ENCODE data around the gene SPDYE16. TPM values are rescaled to one million over a fixed set of nuclear protein-coding genes. Genes with fewer than 3 reads are reported as not detected.
"Not testable (repeated sequence)": the region's sequence is repeated elsewhere in the genome, so short reads cannot be mapped to it uniquely, and the experiment has no call there.

The SPDYE16 gene
- total RNA-seq, 2 experiments from 2014 or later, result 0.18 to 0.25 TPM

- H3K36me3 Mint-ChIP-seq (ENCODE audit: low read depth); H3K4me3 Mint-ChIP-seq; CTCF ChIA-PET; H3K4me1 Mint-ChIP-seq; POLR2A ChIA-PET; H3K27ac Mint-ChIP-seq; H3K9me3 Mint-ChIP-seq; DNase-seq; H3K27me3 Mint-ChIP-seq: not testable (repeated sequence)
Measured at GRCh38 chr7:76504351-76505167, 38.5 kb downstream of the SPDYE16 start.

GRCh38 chr7:76503244-76503643 is 39.9 kb downstream of the SPDYE16 start:
- H3K4me1 Mint-ChIP-seq; CTCF ChIA-PET; H3K4me3 Mint-ChIP-seq; DNase-seq; POLR2A ChIA-PET; H3K27me3 Mint-ChIP-seq; H3K27ac Mint-ChIP-seq; H3K36me3 Mint-ChIP-seq (ENCODE audit: low read depth); H3K9me3 Mint-ChIP-seq: not testable (repeated sequence)

- H3K4me1 Mint-ChIP-seq; H3K27ac Mint-ChIP-seq; DNase-seq; H3K27me3 Mint-ChIP-seq; POLR2A ChIA-PET; H3K9me3 Mint-ChIP-seq; H3K36me3 Mint-ChIP-seq (ENCODE audit: low read depth); CTCF ChIA-PET; H3K4me3 Mint-ChIP-seq: not testable (repeated sequence)
Measured at GRCh38 chr7:76502836-76503235, 40.3 kb downstream of the SPDYE16 start.

GRCh38 chr7:76502224-76502623 is 40.9 kb downstream of the SPDYE16 start:
- H3K36me3 Mint-ChIP-seq (ENCODE audit: low read depth); H3K4me1 Mint-ChIP-seq; POLR2A ChIA-PET; CTCF ChIA-PET; H3K27ac Mint-ChIP-seq; H3K9me3 Mint-ChIP-seq; DNase-seq; H3K4me3 Mint-ChIP-seq; H3K27me3 Mint-ChIP-seq: not testable (repeated sequence)

- H3K27ac Mint-ChIP-seq; H3K9me3 Mint-ChIP-seq; CTCF ChIA-PET; H3K36me3 Mint-ChIP-seq (ENCODE audit: low read depth); POLR2A ChIA-PET; H3K4me3 Mint-ChIP-seq; DNase-seq; H3K4me1 Mint-ChIP-seq; H3K27me3 Mint-ChIP-seq: not testable (repeated sequence)
Measured at GRCh38 chr7:76499924-76500241, 43.2 kb downstream of the SPDYE16 start.

- CTCF ChIA-PET; H3K36me3 Mint-ChIP-seq (ENCODE audit: low read depth); POLR2A ChIA-PET; H3K27ac Mint-ChIP-seq; H3K27me3 Mint-ChIP-seq; H3K4me3 Mint-ChIP-seq; H3K4me1 Mint-ChIP-seq; H3K9me3 Mint-ChIP-seq; DNase-seq: not testable (repeated sequence)
Measured at GRCh38 chr7:76499201-76499923, 43.7 kb downstream of the SPDYE16 start.

GRCh38 chr7:76498583-76499200 is 44.4 kb downstream of the SPDYE16 start:
- H3K27me3 Mint-ChIP-seq; H3K27ac Mint-ChIP-seq; H3K9me3 Mint-ChIP-seq; DNase-seq; H3K4me1 Mint-ChIP-seq; H3K4me3 Mint-ChIP-seq; CTCF ChIA-PET; H3K36me3 Mint-ChIP-seq (ENCODE audit: low read depth); POLR2A ChIA-PET: not testable (repeated sequence)

- CTCF ChIA-PET; H3K4me1 Mint-ChIP-seq; H3K36me3 Mint-ChIP-seq (ENCODE audit: low read depth); H3K4me3 Mint-ChIP-seq; DNase-seq; H3K27ac Mint-ChIP-seq; POLR2A ChIA-PET; H3K9me3 Mint-ChIP-seq; H3K27me3 Mint-ChIP-seq: not testable (repeated sequence)
Measured at GRCh38 chr7:76497918-76498582, 45.0 kb downstream of the SPDYE16 start.

- POLR2A ChIA-PET; H3K9me3 Mint-ChIP-seq; CTCF ChIA-PET; H3K36me3 Mint-ChIP-seq (ENCODE audit: low read depth); H3K27me3 Mint-ChIP-seq; DNase-seq; H3K27ac Mint-ChIP-seq; H3K4me1 Mint-ChIP-seq; H3K4me3 Mint-ChIP-seq: not testable (repeated sequence)
Measured at GRCh38 chr7:76495717-76496116, 47.4 kb downstream of the SPDYE16 start.

- H3K9me3 Mint-ChIP-seq; CTCF ChIA-PET; DNase-seq; H3K36me3 Mint-ChIP-seq (ENCODE audit: low read depth); H3K4me3 Mint-ChIP-seq; H3K27ac Mint-ChIP-seq; H3K27me3 Mint-ChIP-seq; H3K4me1 Mint-ChIP-seq; POLR2A ChIA-PET: not testable (repeated sequence)
Measured at GRCh38 chr7:76492139-76492538, 51.0 kb downstream of the SPDYE16 start.

GRCh38 chr7:76487969-76488368 is 55.1 kb downstream of the SPDYE16 start:
- H3K27ac Mint-ChIP-seq; CTCF ChIA-PET; H3K27me3 Mint-ChIP-seq; H3K9me3 Mint-ChIP-seq; H3K4me3 Mint-ChIP-seq; DNase-seq; H3K36me3 Mint-ChIP-seq (ENCODE audit: low read depth); H3K4me1 Mint-ChIP-seq; POLR2A ChIA-PET: not testable (repeated sequence)

- Mint-ChIP-seq H3K36me3 (ENCODE audit: low read depth) (peaks cover 14% of the 10 kb centered on the region), H3K27ac (peak overlapping the region; percentile 82)
- POLR2A ChIA-PET, H3K4me1 Mint-ChIP-seq, H3K4me3 Mint-ChIP-seq, CTCF ChIA-PET, H3K9me3 Mint-ChIP-seq, H3K27me3 Mint-ChIP-seq: not testable (repeated sequence)
- DNase-seq, result peak; percentile 52
Measured at GRCh38 chr7:76486618-76487017, 56.5 kb downstream of the SPDYE16 start.

- H3K4me3 Mint-ChIP-seq, DNase-seq, CTCF ChIA-PET, POLR2A ChIA-PET, H3K27me3 Mint-ChIP-seq, H3K27ac Mint-ChIP-seq, H3K9me3 Mint-ChIP-seq, H3K4me1 Mint-ChIP-seq: not testable (repeated sequence)
- peaks cover 14% of the 10 kb centered on the region for H3K36me3 Mint-ChIP-seq (ENCODE audit: low read depth)
Measured at GRCh38 chr7:76485822-76486610, 57.1 kb downstream of the SPDYE16 start.
